H9 (cell line): ENCODE measurements around the gene CNGA2. TPM values are rescaled to one million over a fixed set of nuclear protein-coding genes. Genes with fewer than 3 reads are reported as not detected.

Experiments used
- DNase-seq: peaks from one replicate; pipeline ENCODE4 v3.0.0-alpha.2; 2017
- H2AFZ ChIP-seq: one replicate; pipeline ENCODE4 v1.6.1; 2013; ENCODE audit warnings: mild to moderate bottlenecking, low read length, control low read depth, moderate library complexity
- H2AK5ac ChIP-seq: 2 replicates; pipeline ENCODE4 v1.6.1; 2013; ENCODE audit warnings: low read length, control low read depth, mixed read lengths; ENCODE audit not compliant: insufficient read length
- H2BK120ac ChIP-seq: one replicate; pipeline ENCODE4 v1.6.1; 2013; ENCODE audit warnings: low read depth, mild to moderate bottlenecking, low read length, control low read depth, inconsistent platforms; ENCODE audit not compliant: poor library complexity, severe bottlenecking
- H2BK12ac ChIP-seq: 2 replicates; pipeline ENCODE4 v1.6.1; 2013; ENCODE audit warnings: low read length, control low read depth, mixed read lengths, low read depth; ENCODE audit not compliant: insufficient read length
- H2BK15ac ChIP-seq: 2 replicates; pipeline ENCODE4 v1.6.1; 2013; ENCODE audit warnings: low read depth, low read length, control low read depth
- H2BK20ac ChIP-seq: one replicate; pipeline ENCODE4 v1.6.1; 2013; ENCODE audit warnings: low read depth, mild to moderate bottlenecking, low read length, control low read depth, inconsistent platforms; ENCODE audit not compliant: poor library complexity, severe bottlenecking
- H2BK5ac ChIP-seq: 2 replicates; pipeline ENCODE4 v1.6.1; 2013; ENCODE audit warnings: low read length, control low read depth, mixed read lengths; ENCODE audit not compliant: insufficient read length
- H3K14ac ChIP-seq: 2 replicates; pipeline ENCODE4 v1.6.1; 2013; ENCODE audit warnings: low read length, control low read depth; ENCODE audit not compliant: insufficient read depth
- H3K18ac ChIP-seq: 2 replicates; pipeline ENCODE4 v1.6.1; 2013; ENCODE audit warnings: low read depth, mild to moderate bottlenecking, mixed read lengths, low read length, control low read depth; ENCODE audit not compliant: insufficient read length
- H3K23ac ChIP-seq: 2 replicates; pipeline ENCODE4 v1.6.1; 2013; ENCODE audit warnings: low read length, control low read depth, mixed read lengths, low read depth; ENCODE audit not compliant: insufficient read length
- H3K23me2 ChIP-seq: 2 replicates; pipeline ENCODE4 v1.6.1; 2013; ENCODE audit warnings: low read depth, mild to moderate bottlenecking, mixed read lengths, low read length, control low read depth; ENCODE audit not compliant: insufficient read length, poor library complexity, severe bottlenecking
- H3K27ac ChIP-seq: 2 replicates; pipeline ENCODE4 v1.5.1; 2013; ENCODE audit warnings: low read length, control low read depth, mixed read lengths, low read depth; ENCODE audit not compliant: insufficient read length
- H3K27me3 ChIP-seq: 2 replicates; pipeline ENCODE4 v1.6.1; 2013; ENCODE audit warnings: low read length, control low read depth, inconsistent platforms; ENCODE audit not compliant: insufficient read depth
- H3K4ac ChIP-seq: 2 replicates; pipeline ENCODE4 v1.6.1; 2013; ENCODE audit warnings: low read depth, mild to moderate bottlenecking, control low read depth, inconsistent platforms, low read length, moderate library complexity
- H3K4me1 ChIP-seq: 2 replicates; pipeline ENCODE4 v1.6.1; 2013; ENCODE audit warnings: low read length, control low read depth, inconsistent platforms; ENCODE audit not compliant: insufficient read depth
- H3K4me2 ChIP-seq: 2 replicates; pipeline ENCODE4 v1.6.1; 2013; ENCODE audit warnings: low read length, control low read depth, mixed read lengths; ENCODE audit not compliant: insufficient read length, insufficient read depth
- H3K56ac ChIP-seq: 2 replicates; pipeline ENCODE4 v1.6.1; 2013; ENCODE audit warnings: low read depth, mild to moderate bottlenecking, mixed read lengths, low read length, control low read depth; ENCODE audit not compliant: insufficient read length
- H3K79me1 ChIP-seq: 2 replicates; pipeline ENCODE4 v1.6.1; 2013; ENCODE audit warnings: low read depth, mild to moderate bottlenecking, moderate library complexity, low read length, control low read depth, inconsistent platforms; ENCODE audit not compliant: insufficient read depth, poor library complexity, severe bottlenecking
- H3K79me2 ChIP-seq: 2 replicates; pipeline ENCODE4 v1.6.1; 2013; ENCODE audit warnings: low read length, control low read depth, inconsistent platforms; ENCODE audit not compliant: insufficient read depth
- H3K9ac ChIP-seq: 2 replicates; pipeline ENCODE4 v1.6.1; 2013; ENCODE audit warnings: low read length, control low read depth, mixed read lengths; ENCODE audit not compliant: insufficient read length; ENCODE audit errors: extremely low read depth
- H3K9me3 ChIP-seq: one replicate; pipeline ENCODE4 v1.6.1; 2013; ENCODE audit warnings: low read depth, low read length, inconsistent platforms; ENCODE audit not compliant: control insufficient read depth
- H3T11ph ChIP-seq: one replicate; pipeline ENCODE4 v1.6.1; 2013; ENCODE audit warnings: mild to moderate bottlenecking, low read length, control low read depth, inconsistent platforms
- H4K20me1 ChIP-seq: one replicate; pipeline ENCODE4 v1.6.1; 2013; ENCODE audit not compliant: control insufficient read depth, insufficient read length, insufficient read depth
- H4K5ac ChIP-seq: 2 replicates; pipeline ENCODE4 v1.6.1; 2013; ENCODE audit warnings: low read depth, mild to moderate bottlenecking, mixed read lengths, low read length, control low read depth; ENCODE audit not compliant: insufficient read length
- H4K8ac ChIP-seq: replicated peaks from 2 replicates; pipeline ENCODE4 v1.6.1; 2013; ENCODE audit warnings: low read length, control low read depth, mixed read lengths, low read depth; ENCODE audit not compliant: insufficient read length
- H4K91ac ChIP-seq: 2 replicates; pipeline ENCODE4 v1.6.1; 2013; ENCODE audit warnings: low read depth, mild to moderate bottlenecking, moderate library complexity, mixed read lengths, low read length, control low read depth; ENCODE audit not compliant: insufficient read length
- H3K27ac Mint-ChIP-seq, 3 experiments: 2 replicates in 2 of 3; 3 replicates in 1 of 3; pipeline ENCODE4 v1.8.0; 2020 to 2021; ENCODE audit warnings: mixed read lengths in 3 of 3, mild to moderate bottlenecking in 1 of 3, moderate library complexity in 1 of 3
- H3K27me3 Mint-ChIP-seq: 2 replicates; pipeline ENCODE4 v1.8.0; 2021; ENCODE audit warnings: low read depth, mild to moderate bottlenecking, moderate library complexity, mixed read lengths
- H3K36me3 Mint-ChIP-seq, 3 experiments: 2 replicates in 2 of 3; 3 replicates in 1 of 3; pipeline ENCODE4 v1.8.0; 2020 to 2021; ENCODE audit warnings: low read depth in 3 of 3, mixed read lengths in 3 of 3; ENCODE audit not compliant: insufficient read depth in 1 of 3
- H3K4me1 Mint-ChIP-seq, 2 experiments: 2 replicates each; pipeline ENCODE4 v1.8.0; 2020; ENCODE audit warnings: mixed read lengths in 2 of 2
- H3K4me3 Mint-ChIP-seq, 2 experiments: 2 replicates in 1 of 2; 3 replicates in 1 of 2; pipeline ENCODE4 v1.8.0; 2020 to 2021; ENCODE audit warnings: mild to moderate bottlenecking in 2 of 2, mixed read lengths in 2 of 2, moderate library complexity in 1 of 2
- H3K9me3 Mint-ChIP-seq, 2 experiments: 2 replicates in 1 of 2; 3 replicates in 1 of 2; pipeline ENCODE4 v1.8.0; 2020; ENCODE audit warnings: mild to moderate bottlenecking in 2 of 2, mixed read lengths in 2 of 2, moderate library complexity in 1 of 2
- CTCF ChIP-seq: fragments of 200-600 bp; sonication (generic); conservative IDR thresholded peaks from 3 replicates; pipeline ENCODE4 v1.8.0; 2021; ENCODE audit warnings: antibody characterized with exemption, mild to moderate bottlenecking
- WGBS: extraction: QIAGEN DNeasy Blood & Tissue Kit; methylation state at CpG from one replicate; pipeline ENCODE4 v1.1.7; 2013; ENCODE audit warnings: missing lambda C conversion rate, low lambda C conversion rate, mixed read lengths; ENCODE audit not compliant: insufficient read length; ENCODE audit errors: extremely low coverage; 5-methylcytosine and 5-hydroxymethylcytosine counted together
- total RNA-seq: library from RNA; stranded (reverse); gene quantifications from 2 replicates; pipeline ENCODE4 v1.2.1, GENCODE V29; 2021

Gene CNGA2
- total RNA-seq, 1 experiment from 2014 or later, result not detected

DNA sequence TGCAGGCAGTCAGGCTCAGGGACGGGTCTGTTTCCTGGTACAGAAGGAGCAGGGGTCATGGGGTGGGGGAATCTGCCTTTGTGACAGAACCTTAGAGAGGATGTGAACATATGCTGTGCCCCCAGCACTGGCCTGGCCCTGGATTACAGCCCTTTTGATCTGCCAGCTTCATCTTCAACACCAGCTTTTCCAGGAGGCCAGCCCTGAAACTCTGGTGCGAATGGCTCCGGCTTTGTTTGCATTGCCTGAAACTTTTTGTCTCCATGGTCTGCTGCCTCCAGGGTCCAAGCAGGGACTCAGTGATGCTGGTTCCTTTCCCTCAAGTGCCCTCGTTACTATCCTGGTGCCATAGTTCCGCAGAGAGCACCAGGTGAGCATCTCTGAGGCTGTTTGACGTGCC lies 2.1 kb downstream of the CNGA2 start:
- Mint-ChIP-seq H3K9me3 (peaks cover 77 to 84% of the 10 kb centered on the region in 2 experiments), H3K27me3 (peaks cover 32% of the 10 kb centered on the region)
- no peak overlapping the region for H4K91ac ChIP-seq

More for the DNA sequence above, 2.1 kb downstream of the CNGA2 start:
- Histone ChIP-seq H3K79me1 (no peaks in the 10 kb centered on the region), H4K5ac (no peak overlapping the region), H4K8ac (no peak overlapping the region), H3K27ac (no peak overlapping the region), H3K56ac (no peak overlapping the region), H3K14ac (no peak overlapping the region), H2BK15ac (no peak overlapping the region), H3K27me3 (no peaks in the 10 kb centered on the region; the same call in 1 of the 2 replicates), H3K9ac (no peak overlapping the region), H3K79me2 (no peaks in the 10 kb centered on the region), H2BK5ac (no peak overlapping the region), H3K23me2 (no peaks in the 10 kb centered on the region), H4K20me1 (no peaks in the 10 kb centered on the region), H2BK120ac (no peak overlapping the region), H2AK5ac (no peak overlapping the region), H2BK12ac (no peak overlapping the region), H3K4me1 (no peaks in the 10 kb centered on the region), H2AFZ (no peak overlapping the region), H3T11ph (no peak overlapping the region), H3K18ac (no peak overlapping the region), H3K4me2 (no peak overlapping the region), H3K23ac (no peak overlapping the region), H2BK20ac (no peak overlapping the region), H3K4ac (no peak overlapping the region), H3K9me3 (peaks cover 79% of the 10 kb centered on the region)
- DNase-seq, result no peak
- H3K4me3 Mint-ChIP-seq, result no peak overlapping the region
- no peak for TF ChIP-seq CTCF
- H3K4me1 Mint-ChIP-seq, result no peaks in the 10 kb centered on the region
- H3K27ac Mint-ChIP-seq, result no peak overlapping the region
- no CpG with 5 or more reads among the region's 6 CpGs for WGBS
- H3K36me3 Mint-ChIP-seq, result peaks cover 6 to 12% (median 10%) of the 10 kb centered on the region in 3 experiments; a peak in 5 of 7 replicates
